OCI-LY7 (cell line): ENCODE measurements around the gene CXCR3. TPM values are rescaled to one million over a fixed set of nuclear protein-coding genes. Genes with fewer than 3 reads are reported as not detected.

Experiments
- BruUV-seq: library from RNA; stranded (reverse); fragments of 400-500 nt; replicated peaks from 2 replicates; lab custom pipeline; 2021; lab: Mats Ljungman, UMichigan
- CTCF ChIA-PET: fragments of 300-600 bp; sonication (Branson Sonifier 250); formaldehyde crosslinking; loops from one replicate; lab custom pipeline; 2022; ENCODE audit warnings: antibody characterized with exemption; ENCODE audit not compliant: unreplicated experiment; lab: Charles Lee
- POLR2A ChIA-PET: fragments of 300-600 bp; sonication (Branson Sonifier 250); formaldehyde crosslinking; loops from one replicate; lab custom pipeline; 2022; ENCODE audit warnings: antibody characterized with exemption; lab: Charles Lee
- DNase-seq: peaks from one replicate; pipeline ENCODE4 v3.0.0-alpha.2; 2015; ENCODE audit warnings: low spot score
- H2AFZ ChIP-seq: fragments of 200-600 bp; sonication (generic), shearing (Covaris generic); 2 replicates; pipeline ENCODE4 v1.6.1; 2014; ENCODE audit warnings: mild to moderate bottlenecking, antibody characterized with exemption, low read length, moderate library complexity
- H3K27ac ChIP-seq: fragments of 200-600 bp; sonication (generic); 2 replicates; pipeline ENCODE4 v1.5.1; 2014; ENCODE audit warnings: mixed run types, low read depth, mild to moderate bottlenecking, moderate library complexity, low read length, inconsistent platforms; ENCODE audit not compliant: poor library complexity, severe bottlenecking
- H3K36me3 ChIP-seq: fragments of 200-600 bp; sonication (generic); 2 replicates; pipeline ENCODE4 v1.6.1; 2014; ENCODE audit warnings: mild to moderate bottlenecking, antibody characterized with exemption, low read length, moderate library complexity, mixed read lengths; ENCODE audit not compliant: insufficient read depth
- H3K4me1 ChIP-seq: fragments of 200-600 bp; sonication (generic); 2 replicates; pipeline ENCODE4 v1.5.1; 2014; ENCODE audit warnings: mild to moderate bottlenecking, low read length; ENCODE audit not compliant: insufficient read depth, poor library complexity, severe bottlenecking
- H3K4me2 ChIP-seq: fragments of 200-600 bp; sonication (generic); 2 replicates; pipeline ENCODE4 v1.6.1; 2014; ENCODE audit warnings: mild to moderate bottlenecking, low read length
- H3K4me3 ChIP-seq: fragments of 200-600 bp; sonication (generic); 2 replicates; pipeline ENCODE4 v1.5.1; 2014; ENCODE audit warnings: mild to moderate bottlenecking, low read depth, low read length; ENCODE audit not compliant: poor library complexity, severe bottlenecking
- H3K79me2 ChIP-seq: fragments of 200-600 bp; sonication (generic); 2 replicates; pipeline ENCODE4 v1.6.1; 2016; ENCODE audit warnings: low read depth, mild to moderate bottlenecking, low read length, moderate library complexity, mixed read lengths; ENCODE audit not compliant: insufficient read depth
- H3K9me2 ChIP-seq: fragments of 200-600 bp; sonication (generic); 2 replicates; pipeline ENCODE4 v1.6.1; 2016; ENCODE audit warnings: mild to moderate bottlenecking, low read length, mixed read lengths; ENCODE audit not compliant: insufficient read depth
- H3K9me3 ChIP-seq: fragments of 200-600 bp; sonication (generic); 2 replicates; pipeline ENCODE4 v1.6.1; 2014; ENCODE audit warnings: mild to moderate bottlenecking, mixed run types, low read length, mixed read lengths
- H4K20me1 ChIP-seq: fragments of 200-600 bp; sonication (generic); 2 replicates; pipeline ENCODE4 v1.6.1; 2014; ENCODE audit warnings: mild to moderate bottlenecking, antibody characterized with exemption, low read length, moderate library complexity, mixed read lengths; ENCODE audit not compliant: insufficient read depth
- EZH2phosphoT487 ChIP-seq: fragments of 200-600 bp; sonication (generic); IDR thresholded peaks from 2 replicates; pipeline ENCODE4 v1.6.1; 2018; ENCODE audit warnings: low read depth, borderline replicate concordance, mild to moderate bottlenecking, mixed run types, antibody characterized with exemption, low read length, moderate library complexity, mixed read lengths
- intact Hi-C: fragments of 100-400 bp; cut with micrococcal nuclease; formaldehyde crosslinking; loops from one replicate; pipeline ENCODE4 v1.10.0; 2022; ENCODE audit not compliant: unreplicated experiment
- total RNA-seq, 2 experiments: library from RNA; depleted of rRNA in 1 of 2; stranded (reverse); fragments of >200 nt in 1 of 2; shearing (Covaris generic) in 1 of 2; gene quantifications; 2 replicates each; pipeline ENCODE4 v1.2.3, GENCODE V29; 2014 to 2022
- TF ChIP-seq, protein P1 (sequence below): fragments of 200-600 bp; sonication (generic); conservative IDR thresholded peaks from 2 replicates; pipeline ENCODE4 v1.5.1; 2014; ENCODE audit warnings: mild to moderate bottlenecking, antibody characterized with exemption, low read length, moderate library complexity, mixed read lengths

CXCR3 gene
- total RNA-seq, 2 experiments from 2014 or later: not detected

DNA sequence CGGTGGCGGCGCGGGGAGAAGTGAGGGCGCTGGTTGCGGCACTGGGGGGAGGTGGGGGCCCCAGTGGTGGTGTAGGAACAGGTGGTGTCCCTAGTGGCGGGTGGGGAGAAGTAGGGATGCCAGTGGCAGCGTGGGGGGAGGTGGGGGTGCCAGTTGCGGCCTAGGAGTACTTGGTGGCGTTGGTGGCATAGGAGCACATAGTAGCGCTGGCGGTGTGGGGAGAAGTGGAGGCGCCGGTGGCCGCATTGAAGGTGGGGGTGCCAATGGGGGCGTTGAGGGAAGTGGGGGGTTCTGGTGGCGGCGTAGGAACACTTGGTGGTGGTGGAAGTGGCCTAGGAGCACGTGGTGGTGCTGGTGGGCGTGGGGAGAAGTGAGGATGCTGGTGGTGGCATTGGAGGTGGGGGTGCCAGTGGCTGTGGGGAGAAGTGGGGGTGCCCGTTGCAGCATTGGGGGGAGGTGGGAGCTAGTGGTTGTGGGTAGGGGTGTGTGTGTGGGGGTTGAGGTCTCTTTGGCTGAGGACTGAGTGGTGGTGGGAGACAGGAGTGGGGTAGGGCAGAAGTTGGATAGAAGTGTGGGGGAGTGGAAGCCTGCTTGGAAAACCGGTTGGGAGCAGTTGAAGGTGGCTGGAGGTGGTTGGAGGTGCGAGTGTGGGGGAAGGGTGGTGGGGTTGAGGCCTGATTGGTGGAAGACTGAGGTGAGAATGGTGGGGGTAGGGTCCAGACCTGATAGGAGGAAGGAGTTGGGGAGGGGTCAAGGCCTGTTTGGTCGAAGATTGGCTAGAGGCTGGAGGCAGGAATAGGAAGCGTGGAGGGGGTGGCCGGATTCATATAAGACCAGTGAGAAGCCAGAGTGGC lies 38.9 kb downstream of the CXCR3 start:
- H2AFZ ChIP-seq: no peak overlapping the region
- DNase-seq: no peak
- H3K4me2 ChIP-seq: no peak overlapping the region
- no peaks in the 10 kb centered on the region for H3K9me3 ChIP-seq
- H3K36me3 ChIP-seq: peaks cover 33% of the 10 kb centered on the region
- TF ChIP-seq, protein P1, sequence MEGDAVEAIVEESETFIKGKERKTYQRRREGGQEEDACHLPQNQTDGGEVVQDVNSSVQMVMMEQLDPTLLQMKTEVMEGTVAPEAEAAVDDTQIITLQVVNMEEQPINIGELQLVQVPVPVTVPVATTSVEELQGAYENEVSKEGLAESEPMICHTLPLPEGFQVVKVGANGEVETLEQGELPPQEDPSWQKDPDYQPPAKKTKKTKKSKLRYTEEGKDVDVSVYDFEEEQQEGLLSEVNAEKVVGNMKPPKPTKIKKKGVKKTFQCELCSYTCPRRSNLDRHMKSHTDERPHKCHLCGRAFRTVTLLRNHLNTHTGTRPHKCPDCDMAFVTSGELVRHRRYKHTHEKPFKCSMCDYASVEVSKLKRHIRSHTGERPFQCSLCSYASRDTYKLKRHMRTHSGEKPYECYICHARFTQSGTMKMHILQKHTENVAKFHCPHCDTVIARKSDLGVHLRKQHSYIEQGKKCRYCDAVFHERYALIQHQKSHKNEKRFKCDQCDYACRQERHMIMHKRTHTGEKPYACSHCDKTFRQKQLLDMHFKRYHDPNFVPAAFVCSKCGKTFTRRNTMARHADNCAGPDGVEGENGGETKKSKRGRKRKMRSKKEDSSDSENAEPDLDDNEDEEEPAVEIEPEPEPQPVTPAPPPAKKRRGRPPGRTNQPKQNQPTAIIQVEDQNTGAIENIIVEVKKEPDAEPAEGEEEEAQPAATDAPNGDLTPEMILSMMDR: no peak
- no peak for TF ChIP-seq EZH2phosphoT487
- no peaks in the 10 kb centered on the region for H3K79me2 ChIP-seq
- no peaks in the 10 kb centered on the region for H3K4me1 ChIP-seq
- H4K20me1 ChIP-seq: no peaks in the 10 kb centered on the region
- no peak overlapping the region for H3K4me3 ChIP-seq
- BruUV-seq: no TSS peak
- no peaks in the 10 kb centered on the region for H3K9me2 ChIP-seq
- POLR2A ChIA-PET: no interaction called here
- CTCF ChIA-PET: no interaction called here
- intact Hi-C loops: no loop called here
- H3K27ac ChIP-seq: no peak overlapping the region

GRCh38 chrX:71578253-71579135 lies 39.8 kb downstream of the CXCR3 start, which contains the start of gene GCNA:
Gene GCNA, plus strand, starts transcription at chrX:71578437. Its CDS starts 2,385 bp downstream, at chrX:71580822.
- Histone ChIP-seq H3K9me3 (no peaks in the 10 kb centered on the region), H3K27ac (no peak within 1 kb of the TSS), H3K79me2 (no peaks in the 10 kb centered on the region), H3K36me3 (peaks cover 42% of the 10 kb centered on the region), H3K9me2 (no peaks in the 10 kb centered on the region), H3K4me3 (no peak within 1 kb of the TSS), H3K4me2 (no peak within 1 kb of the TSS), H2AFZ (no peak within 1 kb of the TSS), H4K20me1 (no peaks in the 10 kb centered on the region), H3K4me1 (no peaks in the 10 kb centered on the region)
- intact Hi-C loops: no loop called here
- no peak for DNase-seq
- no peak for TF ChIP-seq EZH2phosphoT487
- TF ChIP-seq, protein P1: no peak
- no TSS peak for BruUV-seq
- CTCF ChIA-PET: no interaction called here
- POLR2A ChIA-PET: no interaction called here
